ENCODE measurements around the gene TNFAIP3. TPM values are rescaled to one million over a fixed set of nuclear protein-coding genes. Genes with fewer than 3 reads are reported as not detected.

Gene TNFAIP3
- total and polyA plus RNA-seq, 2 of the 8 experiments (the other 6 are each of a cell fraction or from before 2014, with no cell fraction given): 1.6 to 2.0 TPM

DNA sequence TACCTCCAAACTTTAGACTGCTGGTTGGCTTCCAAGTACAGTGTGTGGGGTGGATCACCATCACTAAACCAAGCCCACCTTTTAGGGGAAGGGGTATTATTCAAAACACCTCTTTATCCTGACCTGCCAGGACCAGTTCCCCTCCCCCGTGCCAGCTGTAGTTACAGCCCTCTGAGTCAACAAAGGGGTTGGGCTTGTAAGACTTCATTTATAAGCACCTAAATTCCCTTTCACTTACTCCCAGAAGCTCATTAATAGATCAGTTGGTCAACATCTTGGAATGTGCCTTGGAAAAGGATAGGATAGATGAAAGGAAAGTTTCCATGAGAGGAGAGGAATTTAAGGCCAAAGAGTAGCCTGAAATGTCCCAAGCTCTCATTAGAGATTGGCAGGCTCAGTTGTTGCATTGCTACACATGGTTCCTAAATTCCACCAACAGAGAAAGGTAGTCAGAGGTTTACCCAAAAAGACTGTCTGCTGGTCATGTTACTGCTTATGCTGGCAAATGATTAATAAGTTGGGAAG, 59.2 kb downstream of the TNFAIP3 start:
- Histone ChIP-seq H3K4me3 (ENCODE audit: extremely low read depth in 1 of 4, insufficient read depth in 2 of 4, low read depth in 3 of 4, low read length in 4 of 4) (peak overlapping the region in 1 of 4 experiments; percentile 31; a peak in 3 of 8 replicates), H3K23me2 (ENCODE audit: low read depth, low read length) (no peaks in the 10 kb centered on the region; the same call in 1 of the 2 replicates), H2BK120ac (replicated peaks; ENCODE audit: low read depth, low read length) (no peak overlapping the region), H3K4me2 (ENCODE audit: insufficient read depth in 1 of 2, low read depth in 2 of 2, low read length in 2 of 2) (peak overlapping the region; percentile 32 to 59), H3K56ac (replicated peaks; ENCODE audit: insufficient read length, low read depth, low read length) (no peak overlapping the region), H2AFZ (ENCODE audit: low read length) (peak overlapping the region; percentile 95), H3K14ac (ENCODE audit: insufficient read length) (no peak overlapping the region), H2BK12ac (ENCODE audit: low read depth, low read length) (no peak overlapping the region), H3K4ac (replicated peaks; ENCODE audit: insufficient read length, low read depth, low read length) (no peak overlapping the region), H2BK5ac (ENCODE audit: low read depth, low read length) (no peak overlapping the region), H3K79me2 (ENCODE audit: control insufficient read depth in 1 of 2, insufficient read depth in 2 of 2, low read length in 2 of 2) (no peaks in the 10 kb centered on the region), H3K9me3 (ENCODE audit: insufficient read depth in 2 of 2, low read depth in 1 of 2, low read length in 1 of 2) (no peaks in the 10 kb centered on the region), H3K4me1 (replicated peaks in 1 of 4; ENCODE audit: control insufficient read depth in 3 of 4, insufficient read depth in 4 of 4, low read length in 3 of 4) (peaks cover 3 to 18% (median 6%) of the 10 kb centered on the region in 4 experiments; a peak in 6 of 7 replicates), H4K8ac (ENCODE audit: extremely low read depth, insufficient read depth, low read length) (no peak overlapping the region), H3K23ac (ENCODE audit: insufficient read length) (no peak overlapping the region), H2AK5ac (ENCODE audit: low read depth, low read length) (no peak overlapping the region), H2BK15ac (ENCODE audit: low read length) (no peak overlapping the region), H3K36me3 (ENCODE audit: control insufficient read depth in 2 of 4, insufficient read depth in 4 of 4, low read length in 3 of 4) (no peaks in the 10 kb centered on the region), H3K27me3 (replicated peaks in 1 of 4; ENCODE audit: control insufficient read depth in 3 of 4, extremely low read depth in 1 of 4, insufficient read depth in 3 of 4, low read length in 3 of 4) (peaks cover 0 to 2% (median 0%) of the 10 kb centered on the region in 4 experiments; a peak in 1 of 7 replicates), H4K5ac (ENCODE audit: insufficient read length, low read depth, low read length) (no peak overlapping the region), H4K91ac (replicated peaks; ENCODE audit: insufficient read length, low read length) (no peak overlapping the region), H2BK20ac (ENCODE audit: low read length) (no peak overlapping the region), H4K20me1 (replicated peaks in 1 of 2; ENCODE audit: control insufficient read depth in 1 of 2, insufficient read depth in 2 of 2, low read length in 2 of 2) (no peaks in the 10 kb centered on the region), H3K18ac (ENCODE audit: extremely low read depth, low read length) (no peak overlapping the region; the same call in 1 of the 2 replicates), H3K79me1 (ENCODE audit: low read depth, low read length) (no peaks in the 10 kb centered on the region), H3K27ac (ENCODE audit: low read depth, low read length) (no peak overlapping the region), H3K9ac (replicated peaks in 1 of 4; ENCODE audit: extremely low read depth in 1 of 4, low read depth in 3 of 4, low read length in 3 of 4) (no peak overlapping the region)
- ChIA-PET POLR2A (ENCODE audit: partially characterized antibody) (no interaction called here), CTCF (ENCODE audit: partially characterized antibody) (interaction anchor here (0.6 to 2.7 kb wide), 13 partner anchors 8 to 998 kb away, joined by 3 to 10 read pairs (median 4); no protein-coding TSS in a partner anchor)
- DNase-seq (ENCODE audit: low read depth in 1 of 2, low spot score in 2 of 2) (peak in 1 of 2 experiments; percentile 23), FAIRE-seq (peak; percentile 57)
- 59% methylated on average over 1 of the region's 1 CpG; no CpG with 5 or more reads in 1 of the 2 experiments for WGBS, 2 experiments (ENCODE audit: extremely low coverage in 1 of 2, insufficient coverage in 1 of 2, insufficient read length in 1 of 2, insufficient replicate concordance in 2 of 2, low coverage in 1 of 2, low lambda C conversion rate in 2 of 2, missing lambda C conversion rate in 1 of 2)
- TF ChIP-seq RNF2 (IDR thresholded peaks at IDR 0.05; ENCODE audit: borderline replicate concordance, low read depth, low read length, missing control alignments, poor library complexity, severe bottlenecking): no peak
- peak; percentile 71 for TF ChIP-seq SP1 (IDR thresholded peaks at IDR 0.05; ENCODE audit: low read depth, low read length)
- peak; percentile 97 for TF ChIP-seq TCF12 (IDR thresholded peaks at IDR 0.05; ENCODE audit: low read depth, low read length)
- TF ChIP-seq TAF7 (optimal IDR thresholded peaks at IDR 0.05; ENCODE audit: borderline replicate concordance, low read depth, low read length): no peak
- peak; percentile 32; the same call in 1 of the 2 replicates for TF ChIP-seq CEBPB (IDR thresholded peaks at IDR 0.05; ENCODE audit: low read depth, low read length)
- TF ChIP-seq CHD1 (IDR thresholded peaks at IDR 0.05; ENCODE audit: low read depth, low read length): no peak
- no peak; a peak in 1 of 3 replicates for TF ChIP-seq EP300 (IDR thresholded peaks at IDR 0.05; ENCODE audit: borderline replicate concordance in 1 of 2, low read depth in 2 of 2, low read length in 2 of 2)
- TF ChIP-seq CREB1 (IDR thresholded peaks at IDR 0.05): 0 out of 2 replicates have a peak, but pooled peaks have one; percentile 13
- no peak for TF ChIP-seq KDM4A (IDR thresholded peaks at IDR 0.05; ENCODE audit: low read depth, low read length, severe bottlenecking)
- TF ChIP-seq CTBP2 (IDR thresholded peaks at IDR 0.05; ENCODE audit: borderline replicate concordance, insufficient read depth, insufficient read length, low read length): no peak
- peak; percentile 73 for TF ChIP-seq POLR2AphosphoS5 (IDR thresholded peaks at IDR 0.05; ENCODE audit: low read depth, low read length)
